ENCODE data around the gene PIGV.

PIGV gene

GRCh38 chr1:26827663-26828062 lies 39.9 kb downstream of the PIGV start:
- peak overlapping the region; percentile 83 for H3K4me3 ChIP-seq (ENCODE audit: low read length)
- peaks cover 42% of the 10 kb centered on the region for H3K4me1 ChIP-seq (ENCODE audit: control insufficient read depth, low read length)
- H3K36me3 ChIP-seq (ENCODE audit: control insufficient read depth, low read length) = peaks cover 26% of the 10 kb centered on the region
- peaks cover 49% of the 10 kb centered on the region for H3K79me2 ChIP-seq (ENCODE audit: control insufficient read depth, low read length)
- H3K9me3 ChIP-seq (ENCODE audit: control insufficient read depth, insufficient read depth, low read length) = no peaks in the 10 kb centered on the region
- TF ChIP-seq EZH2phosphoT487 (IDR thresholded peaks at IDR 0.05; ENCODE audit: borderline replicate concordance, low read length) (no peak), CTCF (IDR thresholded peaks at IDR 0.05; ENCODE audit: low read depth, low read length, poor library complexity, severe bottlenecking) (no peak)
- H4K20me1 ChIP-seq (ENCODE audit: control insufficient read depth, insufficient read depth, low read depth, low read length) = no peaks in the 10 kb centered on the region
- no peaks in the 10 kb centered on the region for H3K9me2 ChIP-seq (replicated peaks; ENCODE audit: control insufficient read depth, low read length)
- H3F3A ChIP-seq (ENCODE audit: control insufficient read depth, insufficient read depth) = peaks cover 6% of the 10 kb centered on the region
- H3K27ac ChIP-seq (ENCODE audit: low read depth, low read length) = no peak overlapping the region
- peak overlapping the region; percentile 97 for H3K4me2 ChIP-seq (ENCODE audit: low read length)
- no peaks in the 10 kb centered on the region for H3K27me3 ChIP-seq (ENCODE audit: control insufficient read depth, low read length)

- H3K27me3 ChIP-seq (ENCODE audit: control insufficient read depth, low read length) = no peaks in the 10 kb centered on the region
- no peaks in the 10 kb centered on the region for H4K20me1 ChIP-seq (ENCODE audit: control insufficient read depth, insufficient read depth, low read depth, low read length)
- H3K4me3 ChIP-seq (ENCODE audit: low read length) = peak overlapping the region; percentile 17
- no peaks in the 10 kb centered on the region for H3K9me3 ChIP-seq (ENCODE audit: control insufficient read depth, insufficient read depth, low read length)
- peaks cover 12% of the 10 kb centered on the region for H3F3A ChIP-seq (ENCODE audit: control insufficient read depth, insufficient read depth)
- H3K27ac ChIP-seq (ENCODE audit: low read depth, low read length) = no peak overlapping the region
- H3K36me3 ChIP-seq (ENCODE audit: control insufficient read depth, low read length) = peaks cover 33% of the 10 kb centered on the region
- peak overlapping the region; percentile 62 for H3K4me2 ChIP-seq (ENCODE audit: low read length)
- no peak for TF ChIP-seq CTCF (IDR thresholded peaks at IDR 0.05; ENCODE audit: low read depth, low read length, poor library complexity, severe bottlenecking)
- no peak for TF ChIP-seq EZH2phosphoT487 (IDR thresholded peaks at IDR 0.05; ENCODE audit: borderline replicate concordance, low read length)
- peaks cover 50% of the 10 kb centered on the region for H3K4me1 ChIP-seq (ENCODE audit: control insufficient read depth, low read length)
- H3K9me2 ChIP-seq (replicated peaks; ENCODE audit: control insufficient read depth, low read length) = no peaks in the 10 kb centered on the region
- peaks cover 49% of the 10 kb centered on the region for H3K79me2 ChIP-seq (ENCODE audit: control insufficient read depth, low read length)
These were observed 40.8 kb downstream of the PIGV start for GRCh38 chr1:26828411-26828991.

GRCh38 chr1:26829184-26829911 lies 41.6 kb downstream of the PIGV start:
- peaks cover 59% of the 10 kb centered on the region for H3K4me1 ChIP-seq (ENCODE audit: control insufficient read depth, low read length)
- H3K9me2 ChIP-seq (replicated peaks; ENCODE audit: control insufficient read depth, low read length) = no peaks in the 10 kb centered on the region
- no peak overlapping the region for H3K27ac ChIP-seq (ENCODE audit: low read depth, low read length)
- H4K20me1 ChIP-seq (ENCODE audit: control insufficient read depth, insufficient read depth, low read depth, low read length) = no peaks in the 10 kb centered on the region
- H3K36me3 ChIP-seq (ENCODE audit: control insufficient read depth, low read length) = peaks cover 39% of the 10 kb centered on the region
- peak overlapping the region; percentile 62 for H3K4me2 ChIP-seq (ENCODE audit: low read length)
- peaks cover 49% of the 10 kb centered on the region for H3K79me2 ChIP-seq (ENCODE audit: control insufficient read depth, low read length)
- TF ChIP-seq CTCF (IDR thresholded peaks at IDR 0.05; ENCODE audit: low read depth, low read length, poor library complexity, severe bottlenecking) (no peak), EZH2phosphoT487 (IDR thresholded peaks at IDR 0.05; ENCODE audit: borderline replicate concordance, low read length) (no peak)
- H3F3A ChIP-seq (ENCODE audit: control insufficient read depth, insufficient read depth) = peaks cover 12% of the 10 kb centered on the region
- no peaks in the 10 kb centered on the region for H3K9me3 ChIP-seq (ENCODE audit: control insufficient read depth, insufficient read depth, low read length)
- no peaks in the 10 kb centered on the region for H3K27me3 ChIP-seq (ENCODE audit: control insufficient read depth, low read length)
- peak overlapping the region; percentile 17 for H3K4me3 ChIP-seq (ENCODE audit: low read length)
